HG02763 (cell line): ENCODE results near the gene TM7SF2.
"Not testable (repeated sequence)": the region's sequence is repeated elsewhere in the genome, so short reads cannot be mapped to it uniquely, and the experiment has no call there.

Experiments used
- ATAC-seq: cut with Tn5 transposase; IDR thresholded peaks from one replicate; pipeline ENCODE4 v1.9.1; 2021; ENCODE audit warnings: mild to moderate bottlenecking, moderate library complexity; ENCODE audit not compliant: unreplicated experiment

Gene TM7SF2

DNA sequence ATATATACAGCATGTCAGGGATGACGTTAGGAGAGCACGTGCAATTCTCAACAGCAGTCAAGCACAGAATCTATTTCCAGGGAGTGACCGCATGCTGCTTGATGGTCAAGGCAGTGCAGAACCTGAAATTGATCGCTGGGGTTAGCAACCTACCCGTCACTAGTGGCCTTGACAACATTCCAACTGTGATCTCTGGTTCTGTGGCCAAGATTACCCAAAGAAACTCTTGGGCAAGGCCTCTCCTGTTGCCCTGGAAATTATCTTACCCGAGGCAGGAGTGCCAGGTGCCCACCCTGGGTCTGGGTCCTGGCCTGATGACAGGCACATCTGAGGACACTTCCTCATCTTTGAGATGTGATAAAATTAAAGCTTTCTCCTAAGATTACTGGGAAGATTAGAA is 2.2 kb downstream of the TM7SF2 start:
- no peak for ATAC-seq

- ATAC-seq, result no peak
These were observed 3.0 kb downstream of the TM7SF2 start for GRCh38 chr11:65114538-65115171.

DNA sequence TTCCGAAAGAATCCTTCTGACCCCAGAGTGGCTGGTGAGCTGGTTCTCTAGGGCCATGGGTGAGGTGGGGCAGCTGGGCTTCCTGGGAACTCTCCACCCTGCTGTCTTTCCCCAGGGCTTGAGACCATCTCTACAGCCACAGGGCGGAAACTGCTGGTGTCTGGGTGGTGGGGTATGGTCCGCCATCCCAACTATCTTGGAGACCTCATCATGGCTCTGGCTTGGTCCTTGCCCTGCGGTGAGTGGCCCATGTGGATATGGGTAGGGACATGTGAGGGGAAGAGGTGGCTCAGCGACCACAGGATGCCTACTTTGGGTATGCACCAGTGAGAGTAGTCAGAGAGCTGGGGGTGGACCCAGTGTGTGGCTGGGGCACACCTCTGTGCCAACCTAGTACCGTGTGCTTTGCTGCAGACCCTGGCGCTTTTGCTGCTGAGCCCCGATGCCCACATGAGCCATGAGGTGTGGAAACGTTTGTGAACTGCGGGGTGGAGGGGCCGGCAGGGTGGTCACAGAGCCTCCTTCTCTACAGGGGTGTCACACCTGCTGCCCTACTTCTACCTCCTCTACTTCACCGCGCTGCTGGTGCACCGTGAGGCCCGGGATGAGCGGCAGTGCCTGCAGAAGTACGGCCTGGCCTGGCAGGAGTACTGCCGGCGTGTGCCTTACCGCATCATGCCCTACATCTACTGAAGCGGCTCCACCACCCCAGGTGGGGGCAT is 3.9 kb downstream of the TM7SF2 start:
- ATAC-seq, result no peak

DNA sequence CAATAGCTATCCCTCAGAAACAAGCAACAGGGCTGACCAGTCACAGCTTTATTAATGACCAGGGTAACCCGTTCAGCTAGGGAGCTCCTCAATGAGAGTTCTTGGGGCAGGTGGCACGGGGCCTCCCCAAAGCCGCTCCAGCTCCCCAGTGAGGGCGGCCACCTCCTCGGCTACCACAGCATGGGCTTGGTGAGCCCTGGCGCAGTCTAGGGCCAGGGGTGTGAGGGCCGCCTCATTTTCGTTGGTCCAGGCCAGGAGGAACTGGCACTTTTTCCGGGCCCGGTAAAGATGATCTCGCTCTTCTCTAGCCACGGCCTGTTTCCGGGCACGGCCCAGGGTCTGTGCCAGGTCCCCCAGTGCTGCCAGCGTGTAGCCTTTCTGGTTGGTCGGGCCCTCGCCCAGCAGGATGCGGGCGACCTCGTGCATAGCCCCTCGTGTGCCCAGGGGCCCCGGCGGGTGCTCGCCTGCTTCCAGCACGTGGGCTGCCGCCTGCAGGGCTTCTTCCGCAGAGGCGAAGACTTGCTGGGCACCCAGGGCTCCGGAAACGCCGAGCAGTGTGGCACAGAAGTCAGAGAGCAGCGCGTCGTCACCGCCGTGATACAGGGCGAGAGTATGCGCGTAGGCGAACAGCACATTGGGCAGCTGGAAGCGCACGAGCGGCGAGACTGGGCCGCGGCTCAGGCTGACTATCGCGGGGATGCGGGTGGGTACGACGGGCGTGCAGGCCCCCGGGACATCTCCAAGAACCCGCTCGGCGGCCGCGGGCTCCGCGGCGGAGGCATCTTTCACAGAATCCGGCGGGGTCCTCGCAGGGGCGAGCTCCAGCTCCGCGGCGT is 4.9 kb downstream of the TM7SF2 start:
- no peak for ATAC-seq

DNA sequence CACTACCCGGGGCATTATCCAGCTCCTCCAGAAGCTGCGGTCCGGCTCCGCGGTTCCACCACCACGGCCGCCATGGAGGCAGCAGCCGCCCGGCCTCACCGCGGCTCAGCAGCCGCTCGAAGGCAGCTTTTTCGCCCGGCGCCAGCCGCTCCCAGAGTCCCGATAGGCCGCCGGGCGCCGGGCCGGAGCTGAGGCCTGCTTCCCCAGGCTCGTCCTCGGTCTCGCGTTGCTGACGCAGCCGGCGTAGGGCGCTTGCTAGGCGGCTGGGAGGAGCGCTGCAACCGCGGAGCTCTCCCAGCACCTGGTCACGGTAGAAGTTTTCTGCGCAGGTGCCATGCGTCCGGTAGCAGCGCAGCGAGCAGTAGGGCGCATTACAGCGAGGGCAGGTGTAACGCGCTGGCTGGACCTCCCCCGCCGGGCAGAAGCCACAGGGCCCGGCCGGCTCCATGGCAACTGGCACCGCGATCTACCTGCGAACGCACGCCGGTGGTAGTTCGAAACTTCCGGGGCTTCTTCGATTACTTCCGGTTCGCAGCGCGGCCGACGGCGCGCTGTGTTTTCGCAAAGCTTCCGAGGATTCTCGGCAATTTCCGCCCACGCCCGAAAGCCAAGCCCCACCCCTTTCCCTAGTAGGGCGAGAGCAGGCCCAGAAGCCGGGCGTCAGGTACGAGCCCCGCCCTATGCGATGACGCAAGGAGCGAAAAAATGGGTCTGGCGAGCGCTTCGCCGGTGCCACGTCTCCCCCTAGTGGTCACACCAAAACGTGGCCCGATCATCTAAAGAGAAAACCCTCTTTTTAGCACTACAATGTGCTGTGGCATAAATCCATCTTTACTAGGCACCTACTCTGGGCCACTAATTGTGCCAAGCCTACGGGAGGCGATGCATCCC is 5.8 kb downstream of the TM7SF2 start, which contains the start of gene ZNHIT2:
TSS of gene ZNHIT2 (minus strand) at position 496 of the 891 bp plus-strand sequence. CDS start at position 448, 48 bp downstream.
- peak; percentile 71 for ATAC-seq

GRCh38 chr11:65118097-65118837 is 6.6 kb downstream of the TM7SF2 start:
- no peak for ATAC-seq

GRCh38 chr11:65118891-65119669 is 7.4 kb downstream of the TM7SF2 start:
- not testable (repeated sequence) for ATAC-seq

- no peak for ATAC-seq
These were observed 8.0 kb downstream of the TM7SF2 start for GRCh38 chr11:65119670-65119995.

DNA sequence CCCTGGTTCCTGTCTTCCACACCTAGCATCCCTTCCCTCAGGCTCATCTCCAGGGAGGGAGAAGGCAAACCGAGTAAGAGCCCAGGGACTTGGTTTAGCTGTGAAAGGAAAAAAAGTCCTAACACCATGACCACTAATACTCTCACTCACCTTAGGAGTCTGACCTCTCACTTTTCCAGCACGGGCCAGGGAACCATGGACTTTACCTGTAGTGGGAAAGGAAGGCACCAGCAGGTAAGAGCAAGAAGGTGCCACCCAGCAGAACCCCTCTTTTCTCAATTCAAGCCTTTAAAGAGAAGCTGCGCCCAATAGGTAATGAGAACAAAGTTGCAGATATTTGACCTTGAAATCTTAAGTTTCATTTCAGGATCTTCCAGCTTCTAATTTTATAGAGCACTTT is 9.2 kb downstream of the TM7SF2 start:
- ATAC-seq, result no peak

DNA sequence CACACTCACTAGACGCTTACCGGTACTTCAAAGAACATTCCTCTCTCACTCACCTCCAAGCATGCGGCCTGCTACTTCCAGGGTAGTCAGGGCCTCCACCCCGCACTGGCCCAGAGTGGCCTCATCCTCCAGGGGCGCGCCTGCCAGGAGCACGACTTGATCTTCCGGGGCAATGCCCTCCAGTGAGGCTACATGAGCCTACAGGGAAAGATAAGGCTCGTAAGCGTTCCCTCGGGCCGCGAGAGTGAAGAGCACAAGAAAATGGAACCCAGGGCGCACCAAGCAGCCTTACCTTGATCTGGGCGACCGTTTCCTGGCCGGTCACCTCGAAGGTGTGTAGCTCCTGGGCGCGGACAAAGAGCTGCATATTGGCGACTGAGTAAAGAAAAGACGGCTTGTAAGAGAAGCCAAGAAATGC is 9.8 kb downstream of the TM7SF2 start:
- no peak for ATAC-seq

DNA sequence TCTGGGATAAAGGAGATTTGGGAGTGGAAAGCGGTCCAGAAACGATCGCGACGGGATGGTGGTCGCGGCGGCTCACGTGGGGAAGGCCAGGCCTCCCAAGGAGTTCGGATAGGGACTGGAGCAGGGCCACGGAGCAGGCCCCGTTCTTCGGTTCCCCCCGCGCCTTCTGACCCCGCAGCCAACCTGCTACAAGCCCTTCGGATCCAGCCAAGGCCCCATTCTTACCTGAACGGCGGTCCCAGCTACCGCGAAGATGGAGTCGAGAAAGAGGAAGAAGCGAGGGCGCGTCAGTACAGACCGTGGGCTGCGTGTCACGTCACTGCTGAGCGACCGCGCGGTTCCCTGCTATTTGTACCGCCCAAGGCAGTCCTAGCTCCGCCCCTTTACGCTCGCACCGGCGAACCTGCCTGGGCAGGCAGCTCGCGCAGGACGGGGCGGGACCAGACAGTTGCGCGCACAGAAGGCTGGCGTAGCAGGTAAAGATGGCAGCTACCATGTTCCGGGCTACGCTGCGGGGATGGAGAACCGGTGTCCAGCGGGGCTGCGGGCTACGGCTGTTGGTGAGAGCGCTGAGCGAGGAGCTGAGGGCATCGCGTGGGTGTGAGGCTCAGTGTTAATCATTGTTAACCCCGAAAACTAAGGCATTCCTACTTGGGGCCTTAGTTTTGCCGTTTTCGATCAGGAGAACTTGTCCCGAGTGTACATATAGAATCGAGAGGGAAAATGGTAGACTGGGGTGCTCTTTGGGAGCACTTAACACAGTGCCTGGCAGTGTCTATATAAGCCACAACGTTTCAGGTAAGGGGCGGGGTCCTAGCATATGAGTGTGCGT is 10.4 kb downstream of the TM7SF2 start, which contains the start of the genes FAU and MRPL49:
TSS of gene FAU (minus strand) at position 270 of the 832 bp plus-strand sequence. CDS start 321 bp downstream, outside the sequence.
TSS of gene MRPL49 (plus strand) at position 457 of the 832 bp plus-strand sequence. CDS start at position 483, 26 bp downstream.
- peak; percentile 65 for ATAC-seq

DNA sequence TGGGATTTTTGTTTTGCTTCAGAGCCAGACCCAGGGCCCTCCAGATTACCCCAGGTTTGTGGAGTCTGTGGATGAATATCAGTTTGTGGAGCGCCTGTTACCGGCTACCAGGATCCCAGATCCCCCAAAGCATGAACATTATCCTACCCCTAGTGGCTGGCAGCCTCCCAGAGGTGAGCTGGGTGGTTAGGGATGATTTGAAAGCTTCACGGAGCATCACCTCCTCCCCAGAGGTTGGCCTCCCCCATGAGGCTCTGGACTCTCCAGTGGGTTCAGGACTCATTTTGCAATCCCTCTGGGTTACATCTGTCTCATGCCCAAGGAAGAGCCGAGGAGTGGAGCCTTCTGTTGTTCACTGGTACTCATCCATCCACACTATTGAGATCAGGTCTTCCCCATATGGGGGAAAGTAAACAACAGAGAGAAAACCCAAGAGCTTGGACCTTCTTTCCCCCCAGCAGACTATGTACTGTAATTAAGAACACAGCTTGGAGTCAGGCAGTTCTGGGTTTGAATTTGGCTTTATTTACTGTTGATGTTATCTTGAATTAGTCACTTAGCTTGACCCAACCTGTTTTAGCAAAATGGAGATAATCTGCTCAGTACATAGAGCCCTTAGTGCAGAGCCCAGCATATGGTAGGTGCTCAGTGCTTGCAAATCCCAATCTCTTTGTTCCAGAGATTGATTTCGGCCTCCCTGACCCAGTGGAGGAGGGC is 13.0 kb downstream of the TM7SF2 start:
- ATAC-seq, result no peak

- ATAC-seq, result no peak
These were observed 13.8 kb downstream of the TM7SF2 start for GRCh38 chr11:65125197-65126056.

DNA sequence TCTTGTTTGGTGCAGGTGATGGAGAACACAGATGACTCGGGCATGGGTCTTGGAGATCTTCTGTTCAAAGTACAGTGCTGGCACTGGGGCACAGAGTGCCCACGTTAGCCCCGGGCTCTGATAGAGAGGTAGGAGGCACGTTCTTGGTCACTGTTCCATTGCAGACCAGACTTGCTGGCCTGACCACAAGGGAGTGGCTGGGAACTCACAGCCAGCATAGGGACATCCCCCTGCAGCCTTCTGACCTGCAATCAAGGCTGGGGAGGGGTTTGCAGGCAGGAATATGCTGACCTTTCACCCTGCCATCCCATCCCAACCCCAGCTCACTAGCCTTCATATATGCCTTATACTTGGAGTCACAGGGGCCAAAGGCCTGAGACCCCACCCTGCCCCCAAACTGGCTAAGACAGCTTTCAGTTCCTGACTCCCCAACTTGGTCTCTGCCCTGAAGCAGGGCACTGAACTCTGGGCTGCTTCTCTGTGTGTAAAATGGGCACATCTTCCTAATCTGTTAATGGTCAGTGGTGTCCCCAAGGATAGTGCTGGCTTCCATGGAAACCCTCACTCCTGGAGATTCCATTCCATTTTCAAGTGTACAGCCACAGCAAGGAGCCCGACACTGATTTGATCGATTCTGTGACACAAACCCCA is 15.1 kb downstream of the TM7SF2 start:
- ATAC-seq, result no peak

- ATAC-seq, result no peak
These were observed 16.0 kb downstream of the TM7SF2 start for GRCh38 chr11:65127473-65128181.
